GM18498 (cell line): Measurements from ENCODE around the gene AOPEP.
A peak's percentile ranks its signal among the peaks of the same experiment; 100 is the strongest.

ENCODE experiments used
- ATAC-seq: cut with Tn5 transposase; IDR thresholded peaks from one replicate; pipeline ENCODE4 v1.9.1; 2021; ENCODE audit warnings: mild to moderate bottlenecking, moderate library complexity; ENCODE audit not compliant: unreplicated experiment

AOPEP gene

GRCh38 chr9:94788570-94789105 is 62.1 kb downstream of the AOPEP start:
- ATAC-seq = no peak

GRCh38 chr9:94791435-94791834 is 64.9 kb downstream of the AOPEP start:
- ATAC-seq = no peak

DNA sequence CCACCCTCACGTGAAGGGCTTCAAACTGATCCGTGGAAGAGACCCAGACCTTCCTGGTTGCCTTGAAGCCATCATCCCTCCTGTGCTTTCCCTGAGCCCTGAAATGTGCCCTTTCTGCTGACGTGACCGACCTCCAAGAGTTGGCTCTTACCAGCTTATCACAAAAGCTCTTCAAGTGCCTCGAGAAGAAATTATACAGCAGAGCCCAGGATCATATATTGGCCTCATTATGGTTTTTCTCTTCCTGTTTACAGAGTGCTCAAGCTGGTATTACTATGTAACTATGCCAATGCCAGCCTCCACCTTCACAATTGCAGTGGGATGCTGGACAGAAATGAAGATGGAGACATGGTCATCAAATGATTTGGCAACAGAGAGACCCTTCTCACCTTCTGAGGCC is 66.0 kb downstream of the AOPEP start:
- ATAC-seq = no peak

DNA sequence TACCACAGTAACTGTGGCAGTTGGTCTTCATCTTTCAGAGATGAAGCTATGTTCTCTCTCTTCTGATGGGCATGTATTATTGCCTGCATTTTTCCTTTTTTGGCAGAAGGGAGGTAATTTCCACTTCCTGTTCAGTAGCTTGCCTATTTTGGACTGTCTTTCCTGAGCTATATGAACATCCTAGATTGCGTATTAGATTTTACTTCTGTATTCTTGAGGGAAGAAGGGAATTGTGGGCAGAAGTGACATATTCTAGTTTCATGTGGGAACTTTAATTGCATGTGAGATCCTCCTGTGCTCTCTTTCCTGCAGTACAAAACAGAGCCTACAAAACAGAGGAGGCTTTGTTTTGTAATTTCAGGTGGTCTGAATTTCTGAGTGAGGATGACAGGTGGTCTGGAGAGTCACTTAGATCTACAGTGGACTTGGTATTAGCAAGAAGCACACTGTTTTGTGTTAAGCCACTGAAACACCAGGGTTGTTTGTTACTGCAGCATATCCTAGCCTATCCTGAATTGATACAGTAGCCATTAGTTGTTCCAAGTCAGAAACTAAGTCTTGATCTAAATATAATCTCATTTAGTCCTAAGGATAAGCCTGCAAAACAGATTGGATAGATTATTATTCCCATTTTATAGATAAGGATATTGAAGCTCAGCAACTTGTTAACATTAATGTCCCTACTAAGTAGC is 68.1 kb downstream of the AOPEP start:
- no peak for ATAC-seq

DNA sequence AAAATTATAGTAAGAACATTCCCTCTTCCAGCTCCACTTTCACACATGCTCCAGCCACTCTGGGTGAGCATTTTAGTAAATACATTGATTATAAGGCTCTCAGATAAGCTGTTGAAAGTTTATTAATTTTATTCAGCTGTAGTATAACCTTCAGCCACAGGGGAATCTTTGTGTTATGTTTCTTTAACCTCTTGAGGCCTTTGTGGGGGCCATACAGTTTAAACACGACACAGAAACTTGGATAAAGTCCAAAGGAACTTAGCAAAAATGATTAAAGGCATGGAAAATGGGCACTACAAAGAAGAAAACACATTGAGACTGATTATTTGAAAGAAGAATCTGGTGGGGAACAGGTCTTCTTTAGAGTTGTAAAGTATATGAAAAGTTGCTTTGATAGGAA is 70.2 kb downstream of the AOPEP start:
- ATAC-seq = no peak

DNA sequence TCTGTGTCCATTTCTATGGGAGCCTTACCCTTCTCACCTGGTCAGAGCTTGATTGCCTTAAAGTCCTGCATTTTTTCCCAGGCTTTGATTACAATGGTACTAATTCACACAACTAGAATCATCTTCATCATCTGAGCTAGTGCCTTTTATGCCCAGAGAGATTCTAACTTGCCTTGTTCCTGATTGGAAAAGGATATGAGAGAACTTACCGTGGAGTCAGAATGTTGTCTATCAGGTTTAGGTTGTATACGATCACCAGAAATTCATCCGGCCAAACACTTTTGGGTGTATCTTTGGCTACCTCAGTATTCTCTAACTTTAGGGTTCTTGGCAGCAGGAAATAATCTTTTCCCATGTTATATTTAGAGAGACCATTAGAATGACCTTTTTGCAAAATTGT is 71.7 kb downstream of the AOPEP start:
- ATAC-seq = no peak

GRCh38 chr9:94798708-94799107 is 72.2 kb downstream of the AOPEP start:
- ATAC-seq = no peak

- ATAC-seq = no peak
These were observed 73.2 kb downstream of the AOPEP start for GRCh38 chr9:94799578-94800264.

DNA sequence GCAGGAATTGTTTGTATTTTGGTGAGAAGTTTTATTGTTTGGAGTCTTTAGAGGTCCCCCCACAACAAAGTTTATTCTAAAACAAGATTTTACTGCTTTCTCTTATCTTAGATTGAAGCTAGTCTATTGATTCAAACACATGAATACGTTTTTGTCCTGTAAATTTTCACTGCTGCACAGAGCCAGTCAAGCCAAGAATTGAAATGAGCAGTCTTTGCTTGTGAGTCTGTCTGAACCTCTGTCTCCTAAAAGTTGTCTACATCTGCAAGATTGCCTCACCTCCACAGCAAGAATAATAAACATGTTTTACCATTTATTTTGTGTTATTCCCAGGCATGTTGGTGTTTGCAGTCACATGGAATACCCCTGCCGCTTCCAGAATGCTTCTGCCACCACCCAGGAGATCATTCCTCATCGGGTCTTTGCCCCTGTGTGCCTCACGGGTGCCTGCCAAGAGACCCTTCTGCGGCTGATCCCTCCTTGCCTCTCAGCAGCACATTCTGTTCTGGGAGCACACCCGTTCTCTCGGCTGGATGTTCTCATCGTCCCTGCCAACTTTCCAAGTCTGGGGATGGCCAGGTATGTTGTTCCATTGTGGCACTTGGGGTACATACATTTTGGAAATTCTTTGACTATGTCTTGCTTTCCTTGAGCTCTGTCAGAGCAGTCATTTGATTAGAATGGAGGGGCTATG is 74.1 kb downstream of the AOPEP start:
- ATAC-seq = no peak

DNA sequence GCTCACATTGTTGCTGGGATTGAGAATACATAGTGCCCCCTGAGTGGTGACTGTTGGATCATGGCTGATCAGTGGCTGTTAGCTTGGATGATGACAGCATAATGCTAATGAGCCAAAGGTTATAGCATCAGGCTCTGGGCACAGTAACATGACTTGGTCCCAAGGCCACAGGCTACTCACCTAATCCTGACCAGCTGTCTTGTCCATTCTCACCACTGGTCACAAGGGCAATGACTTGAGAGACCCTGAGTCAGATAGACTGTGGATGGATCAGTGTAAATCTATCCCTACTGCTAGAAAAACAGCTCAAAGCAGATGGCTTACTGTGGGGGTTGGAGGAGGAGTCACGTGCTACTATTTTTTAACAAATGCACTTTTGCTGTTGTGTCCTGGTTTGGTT is 74.7 kb downstream of the AOPEP start:
- no peak for ATAC-seq

GRCh38 chr9:94801681-94802080 is 75.2 kb downstream of the AOPEP start:
- no peak for ATAC-seq

DNA sequence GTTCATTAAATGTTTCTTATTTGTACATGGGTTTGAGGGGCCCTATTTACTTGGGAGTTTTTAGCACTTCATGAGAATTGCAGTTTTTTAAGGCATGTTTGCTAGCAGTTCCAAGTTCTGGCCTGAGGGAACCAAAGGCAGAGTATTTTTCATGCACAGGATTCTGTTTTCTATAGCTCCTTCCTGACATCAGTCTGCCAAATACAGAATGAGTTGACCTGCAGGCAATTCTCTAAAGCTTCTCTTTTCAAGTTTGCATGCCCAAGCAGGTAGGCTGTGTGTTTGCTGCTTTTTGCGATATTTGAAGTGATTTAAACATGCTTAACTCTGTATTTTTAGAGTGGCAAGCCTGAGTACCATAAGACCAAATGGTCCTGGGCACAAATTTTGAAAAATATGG is 75.8 kb downstream of the AOPEP start:
- no peak for ATAC-seq

DNA sequence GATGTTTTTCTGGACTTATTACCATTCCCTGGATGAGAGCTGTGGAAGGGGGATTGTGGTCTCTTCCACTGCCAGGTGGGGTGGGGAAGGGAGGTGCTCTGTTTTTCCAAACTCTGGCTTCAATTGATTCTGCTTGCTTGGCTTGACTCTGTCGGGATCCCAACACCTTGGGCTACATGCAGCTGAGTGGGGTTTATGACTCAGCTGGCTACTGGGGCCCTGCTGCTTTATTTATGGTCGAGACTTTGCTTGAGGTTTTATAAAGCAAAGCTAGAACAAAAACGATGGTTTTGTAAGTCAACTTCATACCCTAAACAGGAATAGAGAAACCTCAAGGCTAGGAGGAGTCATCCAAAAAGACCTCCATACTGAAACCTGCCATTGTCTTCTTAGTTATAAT is 76.3 kb downstream of the AOPEP start:
- ATAC-seq = peak; percentile 57

GRCh38 chr9:94804316-94804715 is 77.8 kb downstream of the AOPEP start:
- no peak for ATAC-seq

- no peak for ATAC-seq
These were observed 78.6 kb downstream of the AOPEP start for GRCh38 chr9:94805051-94805489.

- ATAC-seq = no peak
These were observed 79.1 kb downstream of the AOPEP start for GRCh38 chr9:94805585-94805984.

DNA sequence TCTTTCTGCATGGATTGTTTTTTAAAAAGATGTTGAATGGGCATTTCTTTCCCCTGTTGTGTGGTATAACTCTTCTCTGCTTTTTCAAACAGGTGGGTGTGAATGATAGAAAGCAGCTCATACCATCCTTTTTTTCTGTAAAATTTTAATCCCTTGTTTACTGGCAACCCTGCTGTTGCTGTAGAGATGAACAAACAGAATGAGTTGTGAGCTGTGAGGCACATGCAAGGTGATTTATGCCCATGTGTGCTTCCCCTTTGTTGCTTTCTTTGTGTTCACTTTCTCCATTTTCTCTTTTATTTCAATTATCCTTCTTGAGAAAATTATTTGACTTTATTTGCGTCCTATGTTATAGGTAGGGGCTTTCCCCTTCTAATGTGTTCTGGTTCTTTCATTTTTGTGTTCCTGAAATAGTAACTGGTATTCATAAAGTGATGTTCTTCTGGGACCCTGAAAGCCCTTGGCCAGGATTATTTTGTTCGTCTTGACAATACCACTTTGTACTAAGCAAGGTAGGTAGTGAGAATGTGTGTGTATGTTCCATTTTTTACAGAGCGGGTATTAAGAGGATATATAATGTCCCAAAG is 79.9 kb downstream of the AOPEP start:
- no peak for ATAC-seq

GRCh38 chr9:94807556-94807955 is 81.1 kb downstream of the AOPEP start:
- no peak for ATAC-seq

DNA sequence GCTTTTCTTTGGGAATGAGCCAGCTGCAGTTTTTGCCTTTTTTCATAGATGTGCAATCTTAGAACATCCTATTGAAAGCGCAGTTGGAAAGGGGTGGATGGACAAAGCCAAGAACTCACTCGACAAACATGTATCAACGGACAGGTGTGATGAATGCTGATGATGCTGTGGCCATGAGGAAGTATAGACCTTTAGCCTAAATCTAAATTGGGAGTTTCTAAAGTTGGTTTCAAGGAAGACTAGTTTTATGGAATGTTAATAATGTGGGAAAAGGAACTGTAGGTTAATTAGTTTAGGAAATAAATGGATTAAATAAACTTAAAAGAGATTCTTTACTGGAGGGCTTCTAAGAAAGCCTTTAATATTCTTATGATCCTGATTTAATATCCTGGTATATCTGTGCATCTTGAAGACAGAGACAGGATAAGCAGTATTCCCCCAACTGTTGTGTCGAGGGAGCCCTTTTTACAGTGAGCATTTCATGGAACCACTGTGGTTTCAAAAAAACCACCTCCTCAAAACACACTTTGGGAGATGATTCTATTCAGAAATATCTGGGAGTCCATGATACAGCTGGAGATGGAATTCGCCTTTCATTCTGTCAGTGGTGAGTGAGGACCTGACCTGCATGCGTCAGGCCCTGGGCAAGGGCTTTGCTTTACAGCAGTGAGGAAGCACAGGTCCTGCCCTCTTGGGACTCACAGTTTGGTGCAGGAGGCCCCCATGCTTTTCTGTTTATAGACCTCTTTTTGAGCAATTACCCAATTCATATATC is 82.6 kb downstream of the AOPEP start:
- no peak for ATAC-seq

DNA sequence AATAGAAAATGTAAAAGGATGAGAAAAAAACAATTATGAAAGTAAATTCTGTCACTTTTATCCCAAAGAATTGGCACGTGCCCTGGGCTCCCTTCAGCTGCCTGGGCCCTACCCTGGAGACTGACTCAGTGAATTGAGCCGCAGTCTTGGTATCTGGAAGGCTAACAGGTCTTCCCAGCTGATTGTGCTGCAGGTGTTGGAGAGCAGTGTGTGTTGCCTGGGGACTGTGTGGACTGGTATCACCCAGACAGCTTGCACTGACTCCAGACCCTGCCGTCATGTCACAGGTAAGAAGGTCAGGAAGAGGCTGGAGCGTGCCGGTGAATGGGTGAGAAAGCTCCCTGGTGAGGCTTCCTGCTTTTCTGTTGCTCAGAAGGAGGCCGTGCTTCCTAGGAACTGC is 83.3 kb downstream of the AOPEP start:
- no peak for ATAC-seq

DNA sequence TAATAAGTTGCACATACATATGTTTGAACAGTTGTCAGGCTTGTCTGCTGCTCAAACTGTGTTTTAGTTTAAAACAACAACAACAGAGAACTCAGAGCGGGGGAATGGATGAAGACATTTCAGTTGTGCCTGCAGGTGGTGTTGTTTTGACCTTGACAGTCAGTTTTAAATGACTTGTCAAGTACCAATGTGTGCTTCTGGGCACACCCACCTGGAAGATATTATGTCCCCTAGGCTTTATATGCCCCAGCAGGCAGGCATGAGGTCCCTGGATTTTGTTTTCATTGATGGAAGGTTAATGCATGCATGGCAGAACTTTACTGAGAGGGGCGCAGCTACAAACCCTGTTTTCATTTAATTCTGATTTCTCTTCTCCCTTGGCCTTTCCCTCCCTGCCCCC is 84.6 kb downstream of the AOPEP start:
- ATAC-seq = no peak
